Fibroblast of skin of left quadriceps (primary cell): Measurements from ENCODE around the gene PROSER3.
"Not testable (repeated sequence)": the region's sequence is repeated elsewhere in the genome, so short reads cannot be mapped to it uniquely, and the experiment has no call there.

Source experiments
- DNase-seq, 2 experiments: peaks; one replicate each; pipeline ENCODE4 v3.0.0-alpha.2; 2013; ENCODE audit warnings: low read depth in 2 of 2

The PROSER3 gene

GRCh38 chr19:35790981-35791813 is 33.2 kb downstream of the PROSER3 start:
- no peak for DNase-seq

GRCh38 chr19:35791814-35792279 is 33.9 kb downstream of the PROSER3 start:
- no peak for DNase-seq

- no peak for DNase-seq
Observed at GRCh38 chr19:35792312-35792711, 34.3 kb downstream of the PROSER3 start.

- no peak for DNase-seq
Observed at GRCh38 chr19:35792888-35793287, 34.9 kb downstream of the PROSER3 start.

GRCh38 chr19:35793381-35794165 is 35.6 kb downstream of the PROSER3 start:
- DNase-seq, result no peak

- not testable (repeated sequence) for DNase-seq
Observed at GRCh38 chr19:35795564-35795963, 37.6 kb downstream of the PROSER3 start.

GRCh38 chr19:35796645-35797542 is 38.9 kb downstream of the PROSER3 start:
- DNase-seq, result no peak

GRCh38 chr19:35797663-35798062 is 39.7 kb downstream of the PROSER3 start:
- no peak for DNase-seq

- DNase-seq, result no peak
Observed at GRCh38 chr19:35801828-35802227, 43.9 kb downstream of the PROSER3 start.

- DNase-seq, result no peak
Observed at GRCh38 chr19:35805526-35806102, 47.6 kb downstream of the PROSER3 start.

GRCh38 chr19:35806597-35806996 is 48.6 kb downstream of the PROSER3 start:
- no peak for DNase-seq

- DNase-seq, result no peak
Observed at GRCh38 chr19:35807633-35808032, 49.7 kb downstream of the PROSER3 start.

- DNase-seq, result no peak
Observed at GRCh38 chr19:35811317-35812219, 53.6 kb downstream of the PROSER3 start.

GRCh38 chr19:35812220-35813042 is 54.5 kb downstream of the PROSER3 start, which contains the start of gene PRODH2:
Gene PRODH2 (minus strand): TSS chr19:35812845. CDS start chr19:35812805, 40 bp downstream.
- no peak for DNase-seq

- no peak for DNase-seq
Observed at GRCh38 chr19:35813043-35813890, 55.3 kb downstream of the PROSER3 start.

- no peak for DNase-seq
Observed at GRCh38 chr19:35816262-35816661, 58.3 kb downstream of the PROSER3 start.

GRCh38 chr19:35816846-35817245 is 58.9 kb downstream of the PROSER3 start:
- DNase-seq, result no peak

- no peak for DNase-seq
Observed at GRCh38 chr19:35818445-35818844, 60.5 kb downstream of the PROSER3 start.
